ENCODE results near the gene POU4F3.

Gene POU4F3

GRCh38 chr5:146390469-146390868 lies 51.8 kb downstream of the POU4F3 start:
- no peak for TF ChIP-seq TAF1 (IDR thresholded peaks at IDR 0.05; ENCODE audit: borderline replicate concordance, insufficient read depth, low read length)
- TF ChIP-seq POLR2AphosphoS5 (IDR thresholded peaks at IDR 0.05; ENCODE audit: low read depth, low read length), result no peak
- TF ChIP-seq REST (IDR thresholded peaks at IDR 0.05; ENCODE audit: insufficient read depth in 1 of 2, low read depth in 2 of 2, low read length in 2 of 2), result no peak
- no peak for TF ChIP-seq FOXP2 (optimal IDR thresholded peaks at IDR 0.05; ENCODE audit: borderline replicate concordance, extremely low read depth, extremely low read length, insufficient read depth)
- TF ChIP-seq SIN3A (IDR thresholded peaks at IDR 0.05; ENCODE audit: borderline replicate concordance, insufficient read depth, low read length), result no peak

Data from PFSK-1 (cell line).